Breast epithelium (tissue), 3 donors: ENCODE results near the gene APBB3.

Experiments
- CTCF ChIP-seq, 3 donors: fragments of 450-650 bp; IDR thresholded peaks; one replicate each; pipeline ENCODE4 v1.5.1; 2016 to 2017; ENCODE audit warnings: antibody characterized with exemption in 3 of 3, mild to moderate bottlenecking in 3 of 3, moderate library complexity in 3 of 3
- POLR2A ChIP-seq: fragments of 450-650 bp; IDR thresholded peaks from one replicate; pipeline ENCODE4 v1.6.1; 2016; ENCODE audit warnings: antibody characterized with exemption, mild to moderate bottlenecking, moderate library complexity

GRCh38 chr5:140573683-140574082, 9.3 kb upstream of the APBB3 start:
- TF ChIP-seq CTCF (IDR thresholded peaks at IDR 0.05) (no peak), POLR2A (no peak)
